Inferior parietal cortex (tissue), 1 donor: Measurements from ENCODE around the gene TMEM233.

Experiments
- DNase-seq: peaks from one replicate; pipeline ENCODE4 v3.0.0-alpha.2; 2016; ENCODE audit errors: extremely low spot score

TMEM233 gene

GRCh38 chr12:119681728-119682638, 88.4 kb downstream of the TMEM233 start:
- no peak for DNase-seq

- no peak for DNase-seq
Measured at GRCh38 chr12:119682639-119683252, 89.2 kb downstream of the TMEM233 start.

- no peak for DNase-seq
Measured at GRCh38 chr12:119683413-119683812, 89.8 kb downstream of the TMEM233 start.

GRCh38 chr12:119683816-119684215, 90.2 kb downstream of the TMEM233 start:
- no peak for DNase-seq

GRCh38 chr12:119684711-119685369, 91.3 kb downstream of the TMEM233 start:
- no peak for DNase-seq

- DNase-seq = no peak
Measured at GRCh38 chr12:119685375-119685774, 91.8 kb downstream of the TMEM233 start.

GRCh38 chr12:119686355-119686754, 92.8 kb downstream of the TMEM233 start:
- no peak for DNase-seq

- no peak for DNase-seq
Measured at GRCh38 chr12:119686776-119687175, 93.2 kb downstream of the TMEM233 start.

GRCh38 chr12:119687406-119687805, 93.8 kb downstream of the TMEM233 start:
- no peak for DNase-seq

- DNase-seq = no peak
Measured at GRCh38 chr12:119687879-119688278, 94.3 kb downstream of the TMEM233 start.

- no peak for DNase-seq
Measured at GRCh38 chr12:119689935-119690500, 96.4 kb downstream of the TMEM233 start.

- DNase-seq = no peak
Measured at GRCh38 chr12:119691202-119691810, 97.7 kb downstream of the TMEM233 start.

GRCh38 chr12:119692410-119692809, 98.8 kb downstream of the TMEM233 start:
- DNase-seq = no peak
